Gastrocnemius medialis (tissue), 4 donors: ENCODE results near the gene CCDC134.

Experiments used
- POLR2A ChIP-seq, 2 donors: fragments of 450-650 bp; IDR thresholded peaks; one replicate each; pipeline ENCODE4 v1.6.1; 2017; ENCODE audit warnings: antibody characterized with exemption in 2 of 2, mild to moderate bottlenecking in 2 of 2, moderate library complexity in 2 of 2
- TF ChIP-seq, protein P1 (sequence below), 5 experiments: fragments of 450-650 bp in 3 of 5; fragments of 200-600 bp in 2 of 5; sonication (generic) in 2 of 5; IDR thresholded peaks in 4 of 5; conservative IDR thresholded peaks in 1 of 5; 1 replicate in 4 of 5; 2 replicates in 1 of 5; pipeline ENCODE4 v1.5.1; 2016 to 2019; ENCODE audit warnings: antibody characterized with exemption in 5 of 5, mild to moderate bottlenecking in 3 of 5, moderate library complexity in 3 of 5

DNA sequence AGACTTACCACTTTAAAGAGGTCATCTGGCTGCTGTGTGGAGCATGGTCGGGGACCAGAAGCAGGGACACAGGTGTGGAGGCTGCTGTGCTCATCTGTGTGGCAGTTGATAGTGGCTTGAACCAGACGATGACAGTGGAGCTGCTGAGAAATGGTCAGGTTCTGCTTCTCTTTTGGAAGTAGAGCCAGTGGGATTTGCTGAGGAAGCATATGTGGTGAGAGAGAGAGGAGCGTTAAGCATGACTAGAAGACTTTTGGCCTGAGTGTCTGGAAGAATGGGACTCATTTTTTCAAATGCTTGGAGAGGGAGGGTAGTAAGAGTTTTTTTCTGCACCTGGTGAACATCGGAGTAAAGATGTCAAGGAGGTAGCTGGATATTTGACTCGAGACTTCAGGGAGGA, 20.0 kb downstream of the CCDC134 start:
- no peak for TF ChIP-seq POLR2A (IDR thresholded peaks at IDR 0.05)
- TF ChIP-seq, protein P1, sequence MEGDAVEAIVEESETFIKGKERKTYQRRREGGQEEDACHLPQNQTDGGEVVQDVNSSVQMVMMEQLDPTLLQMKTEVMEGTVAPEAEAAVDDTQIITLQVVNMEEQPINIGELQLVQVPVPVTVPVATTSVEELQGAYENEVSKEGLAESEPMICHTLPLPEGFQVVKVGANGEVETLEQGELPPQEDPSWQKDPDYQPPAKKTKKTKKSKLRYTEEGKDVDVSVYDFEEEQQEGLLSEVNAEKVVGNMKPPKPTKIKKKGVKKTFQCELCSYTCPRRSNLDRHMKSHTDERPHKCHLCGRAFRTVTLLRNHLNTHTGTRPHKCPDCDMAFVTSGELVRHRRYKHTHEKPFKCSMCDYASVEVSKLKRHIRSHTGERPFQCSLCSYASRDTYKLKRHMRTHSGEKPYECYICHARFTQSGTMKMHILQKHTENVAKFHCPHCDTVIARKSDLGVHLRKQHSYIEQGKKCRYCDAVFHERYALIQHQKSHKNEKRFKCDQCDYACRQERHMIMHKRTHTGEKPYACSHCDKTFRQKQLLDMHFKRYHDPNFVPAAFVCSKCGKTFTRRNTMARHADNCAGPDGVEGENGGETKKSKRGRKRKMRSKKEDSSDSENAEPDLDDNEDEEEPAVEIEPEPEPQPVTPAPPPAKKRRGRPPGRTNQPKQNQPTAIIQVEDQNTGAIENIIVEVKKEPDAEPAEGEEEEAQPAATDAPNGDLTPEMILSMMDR (IDR thresholded peaks at IDR 0.05 in 4 of 5, conservative IDR thresholded peaks at IDR 0.05 in 1 of 5): no peak
